Upper lobe of left lung (tissue), 6 donors: ENCODE results near the gene SCARB1. TPM values are rescaled to one million over a fixed set of nuclear protein-coding genes. Genes with fewer than 3 reads are reported as not detected.

Experiments
- ATAC-seq, 2 donors: fragments of 200-7000 bp; cut with Tn5 transposase; one replicate each; pipeline ENCODE4 v1.9.1; 2022; ENCODE audit warnings: mild to moderate bottlenecking in 2 of 2, moderate library complexity in 2 of 2; ENCODE audit not compliant: low FRiP score in 2 of 2
- DNase-seq, 2 donors: peaks; one replicate each; pipeline ENCODE4 v3.0.0-alpha.2; 2019 to 2020
- H3K27ac ChIP-seq, 4 donors: fragments of 200-600 bp; sonication (generic); one replicate each; pipeline ENCODE4 v1.5.1; 2016 to 2019
- H3K27me3 ChIP-seq, 4 donors: fragments of 200-600 bp; sonication (generic); one replicate each; pipeline ENCODE4 v1.5.1; 2017 to 2019
- H3K36me3 ChIP-seq, 4 donors: fragments of 200-600 bp; sonication (generic); one replicate each; pipeline ENCODE4 v1.5.1; 2016 to 2019
- H3K4me1 ChIP-seq, 4 donors: fragments of 200-600 bp; sonication (generic); one replicate each; pipeline ENCODE4 v1.5.1; 2018 to 2019
- H3K4me3 ChIP-seq, 4 donors: fragments of 200-600 bp; sonication (generic); one replicate each; pipeline ENCODE4 v1.5.1; 2017 to 2019; ENCODE audit warnings: mild to moderate bottlenecking in 2 of 4, moderate library complexity in 1 of 4
- H3K9me3 ChIP-seq, 4 donors: fragments of 200-600 bp; sonication (generic); one replicate each; pipeline ENCODE4 v1.5.1; 2018 to 2019
- EP300 ChIP-seq, 4 donors: sonication (generic); formaldehyde crosslinking; IDR thresholded peaks; one replicate each; pipeline ENCODE4 v1.5.1; 2017; ENCODE audit warnings: antibody characterized with exemption in 4 of 4, control low read depth in 2 of 4
- POLR2A ChIP-seq, 4 donors: fragments of 450-650 bp; IDR thresholded peaks; one replicate each; pipeline ENCODE4 v1.5.1; 2016 to 2017; ENCODE audit warnings: antibody characterized with exemption in 4 of 4, mild to moderate bottlenecking in 2 of 4
- POLR2AphosphoS5 ChIP-seq, 2 donors: sonication (generic); formaldehyde crosslinking; IDR thresholded peaks; one replicate each; pipeline ENCODE4 v1.5.1; 2017; ENCODE audit warnings: antibody characterized with exemption in 2 of 2
- WGBS, 2 donors: methylation state at CpG; one replicate each; pipeline ENCODE4 v1.1.5; 2017 to 2018; 5-methylcytosine and 5-hydroxymethylcytosine counted together
- total RNA-seq, 6 donors: library from RNA; depleted of rRNA in 4 of 6; stranded (reverse); fragments of >200 nt in 4 of 6; gene quantifications; one replicate each; pipeline versions ENCODE4 v1.1.0 to v1.2.1, GENCODE V29; 2016 to 2021
- TF ChIP-seq, protein P1 (sequence below), 6 experiments: fragments of 450-650 bp in 4 of 6; fragments of 200-600 bp in 2 of 6; sonication (generic) in 2 of 6; IDR thresholded peaks; one replicate each; pipeline ENCODE4 v1.5.1; 2016 to 2019; ENCODE audit warnings: antibody characterized with exemption in 6 of 6
- donor health status: DM: no; HTN: no; CAD: no; lungs with moderate emphysema.
- donor health status: DM: no; HTN: yes; CAD: no; lungs with severe emphysema.

Gene SCARB1
- total RNA-seq, 6 donors from 2014 or later = 10.0 to 51.3 (median 22.5) TPM

DNA sequence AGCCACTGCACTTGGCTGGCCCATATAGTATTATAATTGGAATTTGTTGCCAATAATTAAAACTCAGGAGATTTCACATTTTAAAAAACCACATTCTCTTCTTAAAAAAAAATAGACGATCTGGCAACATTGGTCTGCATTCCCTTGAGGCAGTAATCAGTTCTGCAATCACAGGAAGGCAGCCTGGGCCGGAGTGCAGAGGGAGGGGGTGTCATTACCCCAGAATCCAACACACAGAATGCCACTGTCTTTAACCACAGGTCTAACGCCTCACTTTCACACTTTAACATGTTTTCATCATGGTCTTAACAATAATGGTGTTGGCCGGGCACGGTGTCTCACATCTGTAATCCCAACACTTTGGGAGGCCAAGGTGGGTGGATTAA lies 100.1 kb downstream of the SCARB1 start:
- Histone ChIP-seq H3K27ac (peak overlapping the region in 1 of 4 donors; percentile 53), H3K27me3 (no peaks in the 10 kb centered on the region), H3K9me3 (peaks cover 0 to 11% (median 3%) of the 10 kb centered on the region in 4 donors), H3K4me3 (no peak overlapping the region), H3K36me3 (no peaks in the 10 kb centered on the region), H3K4me1 (peaks cover 34 to 54% (median 42%) of the 10 kb centered on the region in 4 donors)
- no peak for TF ChIP-seq POLR2AphosphoS5 (IDR thresholded peaks at IDR 0.05)
- TF ChIP-seq, protein P1, sequence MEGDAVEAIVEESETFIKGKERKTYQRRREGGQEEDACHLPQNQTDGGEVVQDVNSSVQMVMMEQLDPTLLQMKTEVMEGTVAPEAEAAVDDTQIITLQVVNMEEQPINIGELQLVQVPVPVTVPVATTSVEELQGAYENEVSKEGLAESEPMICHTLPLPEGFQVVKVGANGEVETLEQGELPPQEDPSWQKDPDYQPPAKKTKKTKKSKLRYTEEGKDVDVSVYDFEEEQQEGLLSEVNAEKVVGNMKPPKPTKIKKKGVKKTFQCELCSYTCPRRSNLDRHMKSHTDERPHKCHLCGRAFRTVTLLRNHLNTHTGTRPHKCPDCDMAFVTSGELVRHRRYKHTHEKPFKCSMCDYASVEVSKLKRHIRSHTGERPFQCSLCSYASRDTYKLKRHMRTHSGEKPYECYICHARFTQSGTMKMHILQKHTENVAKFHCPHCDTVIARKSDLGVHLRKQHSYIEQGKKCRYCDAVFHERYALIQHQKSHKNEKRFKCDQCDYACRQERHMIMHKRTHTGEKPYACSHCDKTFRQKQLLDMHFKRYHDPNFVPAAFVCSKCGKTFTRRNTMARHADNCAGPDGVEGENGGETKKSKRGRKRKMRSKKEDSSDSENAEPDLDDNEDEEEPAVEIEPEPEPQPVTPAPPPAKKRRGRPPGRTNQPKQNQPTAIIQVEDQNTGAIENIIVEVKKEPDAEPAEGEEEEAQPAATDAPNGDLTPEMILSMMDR (IDR thresholded peaks at IDR 0.05) = no peak
- DNase-seq = no peak
- WGBS, 2 donors = 56 to 70% methylated on average over 5 of the region's 5 CpGs
- ATAC-seq = no peak

DNA sequence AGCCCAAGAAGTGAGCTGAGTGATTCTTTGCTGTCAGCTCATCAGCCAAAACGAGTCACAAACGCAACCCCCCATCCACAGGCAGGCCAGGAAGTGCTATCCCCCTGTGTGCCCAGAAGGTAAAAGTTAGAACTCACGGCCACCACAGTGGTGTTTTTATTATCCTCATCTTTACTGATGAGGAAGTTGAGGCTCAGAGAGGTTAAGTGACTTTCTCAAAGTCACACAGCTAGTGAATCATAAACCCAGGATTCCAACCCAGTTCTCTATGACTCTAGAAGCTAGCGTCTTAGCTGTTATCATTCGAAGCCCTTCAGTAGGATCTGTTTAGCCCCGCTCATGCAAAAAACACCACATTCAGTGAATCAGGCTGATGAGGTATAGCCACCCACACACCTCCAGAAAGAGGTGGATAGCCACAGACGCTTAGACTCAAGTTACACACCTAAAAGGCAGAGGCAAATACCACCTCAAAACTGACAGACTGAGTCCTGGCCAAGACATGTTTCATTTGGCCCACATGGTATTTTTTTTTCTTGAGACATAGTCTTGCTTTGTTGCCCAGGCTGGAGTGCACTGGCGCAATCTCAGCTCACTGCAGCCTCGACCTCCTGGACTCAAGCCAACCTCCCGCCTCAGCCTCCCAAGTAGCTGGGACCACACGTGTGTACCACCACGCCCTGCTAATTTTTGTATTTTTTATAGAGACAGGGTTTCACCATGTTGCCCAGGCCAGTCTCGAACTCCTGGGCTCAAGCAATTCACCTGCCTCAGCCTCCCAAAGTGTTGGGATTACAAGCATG lies 100.7 kb downstream of the SCARB1 start:
- peaks cover 39 to 58% (median 42%) of the 10 kb centered on the region in 4 donors for H3K4me1 ChIP-seq
- peak in 1 of 2 donors; percentile 11 for TF ChIP-seq POLR2AphosphoS5 (IDR thresholded peaks at IDR 0.05)
- TF ChIP-seq, protein P1 (IDR thresholded peaks at IDR 0.05) = no peak
- DNase-seq (no peak), ATAC-seq (no peak)
- H3K4me3 ChIP-seq = no peak overlapping the region
- H3K9me3 ChIP-seq = peaks cover 0 to 11% (median 3%) of the 10 kb centered on the region in 4 donors
- H3K36me3 ChIP-seq = no peaks in the 10 kb centered on the region
- H3K27me3 ChIP-seq = no peaks in the 10 kb centered on the region
- H3K27ac ChIP-seq = no peak overlapping the region
- 66 to 70% methylated on average over 12 to 13 of the region's 13 CpGs for WGBS, 2 donors

DNA sequence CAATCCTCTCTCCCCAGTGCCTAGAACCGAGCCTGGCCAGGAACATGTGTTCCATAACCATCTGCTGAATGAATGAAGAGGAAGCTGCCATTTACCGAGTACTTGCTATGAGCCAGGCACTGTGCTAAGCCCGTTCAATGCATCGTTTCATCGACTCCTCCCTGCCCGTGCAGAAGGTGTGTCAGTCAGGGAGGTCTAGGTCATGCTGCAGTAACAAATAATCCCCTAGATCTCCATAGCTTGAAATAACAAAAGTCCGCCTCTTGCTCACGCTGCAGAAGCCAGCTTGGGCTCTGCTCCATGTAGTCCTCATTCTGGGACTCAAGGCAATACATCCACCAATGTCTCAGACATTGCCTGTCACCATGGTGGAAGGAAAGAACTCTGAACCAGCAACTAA lies 101.3 kb downstream of the SCARB1 start:
- Histone ChIP-seq H3K4me3 (no peak overlapping the region), H3K27me3 (no peaks in the 10 kb centered on the region), H3K36me3 (no peaks in the 10 kb centered on the region), H3K4me1 (peaks cover 39 to 57% (median 42%) of the 10 kb centered on the region in 4 donors), H3K27ac (no peak overlapping the region), H3K9me3 (peaks cover 0 to 11% (median 6%) of the 10 kb centered on the region in 4 donors)
- 81 to 85% methylated on average over 7 to 8 of the region's 8 CpGs for WGBS, 2 donors
- ATAC-seq (no peak), DNase-seq (no peak)
- TF ChIP-seq POLR2AphosphoS5 (IDR thresholded peaks at IDR 0.05) (no peak), EP300 (IDR thresholded peaks at IDR 0.05) (no peak), POLR2A (IDR thresholded peaks at IDR 0.05) (no peak)
- TF ChIP-seq, protein P1 (IDR thresholded peaks at IDR 0.05) = no peak

DNA sequence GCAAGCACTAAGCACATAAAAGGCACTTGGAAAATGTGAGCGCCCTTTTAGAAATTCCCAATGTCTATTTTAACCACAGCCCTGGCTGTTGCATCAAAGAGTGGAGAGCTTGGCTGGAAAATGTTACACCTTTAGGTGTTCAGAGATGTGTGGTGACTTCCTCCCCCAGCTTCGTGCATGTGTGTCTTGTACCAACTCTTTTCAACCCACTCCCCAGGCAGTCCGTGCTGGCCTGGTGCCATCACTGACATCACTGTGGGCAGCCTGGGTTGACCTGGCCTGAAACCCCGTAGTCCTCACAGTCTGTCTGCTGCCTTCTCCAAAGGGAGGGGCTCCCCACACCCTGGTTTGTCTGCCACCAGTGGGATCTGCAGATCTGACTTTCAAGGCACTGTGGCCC lies 101.8 kb downstream of the SCARB1 start:
- ATAC-seq (no peak), DNase-seq (no peak)
- H3K4me3 ChIP-seq = no peak overlapping the region
- TF ChIP-seq POLR2AphosphoS5 (IDR thresholded peaks at IDR 0.05) (no peak), POLR2A (IDR thresholded peaks at IDR 0.05) (no peak), EP300 (IDR thresholded peaks at IDR 0.05) (no peak)
- TF ChIP-seq, protein P1 (IDR thresholded peaks at IDR 0.05) = no peak
- peaks cover 34 to 52% (median 38%) of the 10 kb centered on the region in 4 donors for H3K4me1 ChIP-seq
- WGBS, 2 donors = 60 to 64% methylated on average over 4 of the region's 4 CpGs
- H3K9me3 ChIP-seq = peaks cover 0 to 11% (median 10%) of the 10 kb centered on the region in 4 donors
- H3K27me3 ChIP-seq = no peaks in the 10 kb centered on the region
- no peaks in the 10 kb centered on the region for H3K36me3 ChIP-seq
- no peak overlapping the region for H3K27ac ChIP-seq

DNA sequence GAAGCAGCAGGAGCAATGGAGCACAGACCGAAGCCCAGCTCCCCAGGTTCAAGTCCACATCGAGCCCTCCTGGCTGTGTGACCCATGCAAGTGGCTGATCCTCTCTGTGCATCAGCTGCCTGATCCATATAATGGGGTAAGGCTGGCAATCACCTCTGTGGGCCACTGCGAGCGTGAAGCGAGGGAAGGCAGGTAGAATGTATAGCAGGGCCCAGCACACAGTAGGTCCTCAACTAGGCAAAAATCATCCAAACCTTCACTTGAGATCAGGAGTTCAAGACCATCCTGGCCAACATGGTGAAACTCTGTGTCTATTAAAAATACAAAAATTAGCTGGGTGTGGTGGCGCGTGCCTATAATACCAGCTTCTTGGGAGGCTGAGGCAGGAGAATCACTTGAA lies 102.6 kb downstream of the SCARB1 start:
- DNase-seq (no peak), ATAC-seq (no peak)
- peaks cover 0 to 11% (median 10%) of the 10 kb centered on the region in 4 donors for H3K9me3 ChIP-seq
- TF ChIP-seq POLR2AphosphoS5 (IDR thresholded peaks at IDR 0.05) = no peak
- TF ChIP-seq, protein P1 (IDR thresholded peaks at IDR 0.05) = no peak
- no peak for TF ChIP-seq EP300 (IDR thresholded peaks at IDR 0.05)
- no peaks in the 10 kb centered on the region for H3K36me3 ChIP-seq
- no peak overlapping the region for H3K27ac ChIP-seq
- WGBS, 2 donors = 97 to 98% methylated on average over 7 of the region's 7 CpGs
- H3K27me3 ChIP-seq = no peaks in the 10 kb centered on the region
- H3K4me3 ChIP-seq = no peak overlapping the region
- H3K4me1 ChIP-seq = peaks cover 31 to 52% (median 36%) of the 10 kb centered on the region in 4 donors
